HepG2 (cell line): ENCODE results near the gene NPHP4.

Source experiments
- BRF2 ChIP-seq: sonication (generic); formaldehyde crosslinking; IDR thresholded peaks from 2 replicates; pipeline ENCODE4 v1.8.1; 2022; ENCODE audit warnings: mild to moderate bottlenecking, missing genetic modification reagents
- TARDBP ChIP-seq: sonication (generic); formaldehyde crosslinking; IDR thresholded peaks from 2 replicates; pipeline ENCODE4 v1.8.0; 2022; ENCODE audit warnings: mild to moderate bottlenecking, missing genetic modification reagents
- ZNF672 ChIP-seq: sonication (generic); formaldehyde crosslinking; IDR thresholded peaks from 2 replicates; pipeline ENCODE4 v1.8.1; 2022; ENCODE audit warnings: missing genetic modification reagents
- TF ChIP-seq, protein P1 (sequence below): sonication (generic); formaldehyde crosslinking; IDR thresholded peaks from 2 replicates; pipeline ENCODE4 v1.4.0; 2020; ENCODE audit warnings: missing genetic modification reagents
- TF ChIP-seq, protein P2 (sequence below): sonication (generic); formaldehyde crosslinking; IDR thresholded peaks from 2 replicates; pipeline ENCODE4 v1.4.0; 2020; ENCODE audit warnings: missing genetic modification reagents

DNA sequence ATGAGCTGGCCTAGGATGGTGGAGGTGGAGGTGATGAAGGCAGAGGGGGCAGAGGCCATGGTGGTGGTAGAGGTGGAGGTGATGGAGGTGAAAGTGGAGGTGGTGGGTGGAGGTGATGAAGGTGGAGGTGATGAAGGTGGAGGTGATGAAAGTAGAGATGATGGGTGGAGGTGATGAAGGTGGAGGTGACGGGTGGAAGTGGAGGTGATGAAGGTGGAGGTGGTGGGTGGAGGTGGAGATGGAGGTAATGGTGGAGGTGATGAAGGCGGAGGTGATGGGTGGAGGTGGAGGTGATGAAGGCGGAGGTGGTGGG is 19.7 kb upstream of the NPHP4 start:
- no peak for TF ChIP-seq ZNF672 (CRISPR knock-in tag)
- TF ChIP-seq, protein P1, sequence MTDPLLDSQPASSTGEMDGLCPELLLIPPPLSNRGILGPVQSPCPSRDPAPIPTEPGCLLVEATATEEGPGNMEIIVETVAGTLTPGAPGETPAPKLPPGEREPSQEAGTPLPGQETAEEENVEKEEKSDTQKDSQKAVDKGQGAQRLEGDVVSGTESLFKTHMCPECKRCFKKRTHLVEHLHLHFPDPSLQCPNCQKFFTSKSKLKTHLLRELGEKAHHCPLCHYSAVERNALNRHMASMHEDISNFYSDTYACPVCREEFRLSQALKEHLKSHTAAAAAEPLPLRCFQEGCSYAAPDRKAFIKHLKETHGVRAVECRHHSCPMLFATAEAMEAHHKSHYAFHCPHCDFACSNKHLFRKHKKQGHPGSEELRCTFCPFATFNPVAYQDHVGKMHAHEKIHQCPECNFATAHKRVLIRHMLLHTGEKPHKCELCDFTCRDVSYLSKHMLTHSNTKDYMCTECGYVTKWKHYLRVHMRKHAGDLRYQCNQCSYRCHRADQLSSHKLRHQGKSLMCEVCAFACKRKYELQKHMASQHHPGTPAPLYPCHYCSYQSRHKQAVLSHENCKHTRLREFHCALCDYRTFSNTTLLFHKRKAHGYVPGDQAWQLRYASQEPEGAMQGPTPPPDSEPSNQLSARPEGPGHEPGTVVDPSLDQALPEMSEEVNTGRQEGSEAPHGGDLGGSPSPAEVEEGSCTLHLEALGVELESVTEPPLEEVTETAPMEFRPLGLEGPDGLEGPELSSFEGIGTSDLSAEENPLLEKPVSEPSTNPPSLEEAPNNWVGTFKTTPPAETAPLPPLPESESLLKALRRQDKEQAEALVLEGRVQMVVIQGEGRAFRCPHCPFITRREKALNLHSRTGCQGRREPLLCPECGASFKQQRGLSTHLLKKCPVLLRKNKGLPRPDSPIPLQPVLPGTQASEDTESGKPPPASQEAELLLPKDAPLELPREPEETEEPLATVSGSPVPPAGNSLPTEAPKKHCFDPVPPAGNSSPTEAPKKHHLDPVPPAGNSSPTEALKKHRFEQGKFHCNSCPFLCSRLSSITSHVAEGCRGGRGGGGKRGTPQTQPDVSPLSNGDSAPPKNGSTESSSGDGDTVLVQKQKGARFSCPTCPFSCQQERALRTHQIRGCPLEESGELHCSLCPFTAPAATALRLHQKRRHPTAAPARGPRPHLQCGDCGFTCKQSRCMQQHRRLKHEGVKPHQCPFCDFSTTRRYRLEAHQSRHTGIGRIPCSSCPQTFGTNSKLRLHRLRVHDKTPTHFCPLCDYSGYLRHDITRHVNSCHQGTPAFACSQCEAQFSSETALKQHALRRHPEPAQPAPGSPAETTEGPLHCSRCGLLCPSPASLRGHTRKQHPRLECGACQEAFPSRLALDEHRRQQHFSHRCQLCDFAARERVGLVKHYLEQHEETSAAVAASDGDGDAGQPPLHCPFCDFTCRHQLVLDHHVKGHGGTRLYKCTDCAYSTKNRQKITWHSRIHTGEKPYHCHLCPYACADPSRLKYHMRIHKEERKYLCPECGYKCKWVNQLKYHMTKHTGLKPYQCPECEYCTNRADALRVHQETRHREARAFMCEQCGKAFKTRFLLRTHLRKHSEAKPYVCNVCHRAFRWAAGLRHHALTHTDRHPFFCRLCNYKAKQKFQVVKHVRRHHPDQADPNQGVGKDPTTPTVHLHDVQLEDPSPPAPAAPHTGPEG: no peak
- TF ChIP-seq, protein P2, sequence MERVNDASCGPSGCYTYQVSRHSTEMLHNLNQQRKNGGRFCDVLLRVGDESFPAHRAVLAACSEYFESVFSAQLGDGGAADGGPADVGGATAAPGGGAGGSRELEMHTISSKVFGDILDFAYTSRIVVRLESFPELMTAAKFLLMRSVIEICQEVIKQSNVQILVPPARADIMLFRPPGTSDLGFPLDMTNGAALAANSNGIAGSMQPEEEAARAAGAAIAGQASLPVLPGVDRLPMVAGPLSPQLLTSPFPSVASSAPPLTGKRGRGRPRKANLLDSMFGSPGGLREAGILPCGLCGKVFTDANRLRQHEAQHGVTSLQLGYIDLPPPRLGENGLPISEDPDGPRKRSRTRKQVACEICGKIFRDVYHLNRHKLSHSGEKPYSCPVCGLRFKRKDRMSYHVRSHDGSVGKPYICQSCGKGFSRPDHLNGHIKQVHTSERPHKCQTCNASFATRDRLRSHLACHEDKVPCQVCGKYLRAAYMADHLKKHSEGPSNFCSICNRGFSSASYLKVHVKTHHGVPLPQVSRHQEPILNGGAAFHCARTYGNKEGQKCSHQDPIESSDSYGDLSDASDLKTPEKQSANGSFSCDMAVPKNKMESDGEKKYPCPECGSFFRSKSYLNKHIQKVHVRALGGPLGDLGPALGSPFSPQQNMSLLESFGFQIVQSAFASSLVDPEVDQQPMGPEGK (CRISPR knock-in tag): no peak
- no peak for TF ChIP-seq TARDBP (CRISPR knock-in tag)
- no peak for TF ChIP-seq BRF2 (CRISPR knock-in tag)
